IPS-NIHi11 (cell line): ENCODE measurements around the gene ETNK2.

Experiments used
- DNase-seq: peaks from one replicate; pipeline ENCODE4 v3.0.0; 2012; ENCODE audit warnings: mixed read lengths, low spot score

Gene ETNK2

GRCh38 chr1:204147406-204148383, 4.1 kb downstream of the ETNK2 start:
- peak; percentile 61 for DNase-seq

- no peak for DNase-seq
Measured at GRCh38 chr1:204146965-204147364, 4.9 kb downstream of the ETNK2 start.

- no peak for DNase-seq
Measured at GRCh38 chr1:204146309-204146708, 5.5 kb downstream of the ETNK2 start.

- no peak for DNase-seq
Measured at GRCh38 chr1:204145033-204145504, 6.8 kb downstream of the ETNK2 start.

- no peak for DNase-seq
Measured at GRCh38 chr1:204143276-204144041, 8.4 kb downstream of the ETNK2 start.

GRCh38 chr1:204142032-204142974, 9.5 kb downstream of the ETNK2 start:
- no peak for DNase-seq

GRCh38 chr1:204141131-204141530, 10.7 kb downstream of the ETNK2 start:
- DNase-seq: no peak

- no peak for DNase-seq
Measured at GRCh38 chr1:204139952-204140351, 11.9 kb downstream of the ETNK2 start.

GRCh38 chr1:204139088-204139487, 12.8 kb downstream of the ETNK2 start:
- no peak for DNase-seq

- peak; percentile 47 for DNase-seq
Measured at GRCh38 chr1:204136814-204137213, 15.0 kb downstream of the ETNK2 start.

GRCh38 chr1:204134103-204134502, 17.7 kb downstream of the ETNK2 start:
- DNase-seq: no peak

GRCh38 chr1:204132718-204133117, 19.1 kb downstream of the ETNK2 start:
- DNase-seq: no peak

- DNase-seq: no peak
Measured at GRCh38 chr1:204131978-204132377, 19.9 kb downstream of the ETNK2 start.

GRCh38 chr1:204130981-204131892, 20.6 kb downstream of the ETNK2 start:
- DNase-seq: no peak

GRCh38 chr1:204130178-204130577, 21.7 kb downstream of the ETNK2 start:
- DNase-seq: no peak

GRCh38 chr1:204128964-204129896, 22.6 kb downstream of the ETNK2 start:
- peak; percentile 96 for DNase-seq

GRCh38 chr1:204128464-204128963, 23.3 kb downstream of the ETNK2 start:
- DNase-seq: no peak

- DNase-seq: peak; percentile 74
Measured at GRCh38 chr1:204127597-204128242, 24.1 kb downstream of the ETNK2 start.

- no peak for DNase-seq
Measured at GRCh38 chr1:204126956-204127355, 24.9 kb downstream of the ETNK2 start.
